Prostate gland (tissue), 2 donors: ENCODE results near the gene SPATS2.

ENCODE experiments used
- CTCF ChIP-seq, 4 experiments: fragments of 200-600 bp in 2 of 4; fragments of 450-650 bp in 2 of 4; sonication (generic) in 2 of 4; IDR thresholded peaks; 1 replicate in 3 of 4; 2 replicates in 1 of 4; pipeline ENCODE4 v1.5.1; 2016 to 2019; ENCODE audit warnings: antibody characterized with exemption in 4 of 4, mild to moderate bottlenecking in 2 of 4, moderate library complexity in 2 of 4
- POLR2A ChIP-seq: fragments of 450-650 bp; IDR thresholded peaks from one replicate; pipeline ENCODE4 v1.6.1; 2016; ENCODE audit warnings: antibody characterized with exemption, mild to moderate bottlenecking
- POLR2AphosphoS5 ChIP-seq: sonication (generic); formaldehyde crosslinking; IDR thresholded peaks from one replicate; pipeline ENCODE4 v1.6.1; 2017; ENCODE audit warnings: antibody characterized with exemption

GRCh38 chr12:49339464-49339861, 27.8 kb upstream of the SPATS2 start:
- no peak for TF ChIP-seq CTCF (IDR thresholded peaks at IDR 0.05)
- TF ChIP-seq POLR2AphosphoS5 = no peak
- TF ChIP-seq POLR2A = no peak
